ENCODE results near the gene HPCAL1. TPM values are rescaled to one million over a fixed set of nuclear protein-coding genes. Genes with fewer than 3 reads are reported as not detected.
A peak's percentile ranks its signal among the peaks of the same experiment; 100 is the strongest.

HPCAL1 gene
- total RNA-seq, 1 donor from 2014 or later, result 160 TPM

DNA sequence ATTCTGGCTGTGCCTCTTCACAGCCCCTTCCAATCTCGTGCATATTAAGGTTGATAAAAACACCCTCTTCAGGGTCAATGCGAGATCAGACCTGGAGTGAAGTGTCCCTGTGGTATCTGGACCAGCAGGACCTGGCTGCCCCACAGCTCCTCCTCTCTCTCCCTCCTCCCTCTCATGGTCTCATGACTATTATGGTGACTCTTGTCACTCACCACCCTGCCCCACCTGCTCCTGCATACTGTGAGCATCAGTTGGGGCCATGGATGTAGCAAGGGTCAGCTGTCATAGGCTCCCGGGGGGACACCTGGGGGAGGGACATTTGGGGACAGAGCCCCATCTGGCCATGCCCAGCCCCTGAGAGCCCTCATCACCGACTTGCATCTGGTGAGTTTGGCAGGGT lies 95.2 kb downstream of the HPCAL1 start:
- peak; percentile 31 for ATAC-seq
- intact Hi-C loops (cut with DNase I), result no loop called here
- peak overlapping the region; percentile 56 for H3K27ac ChIP-seq

DNA sequence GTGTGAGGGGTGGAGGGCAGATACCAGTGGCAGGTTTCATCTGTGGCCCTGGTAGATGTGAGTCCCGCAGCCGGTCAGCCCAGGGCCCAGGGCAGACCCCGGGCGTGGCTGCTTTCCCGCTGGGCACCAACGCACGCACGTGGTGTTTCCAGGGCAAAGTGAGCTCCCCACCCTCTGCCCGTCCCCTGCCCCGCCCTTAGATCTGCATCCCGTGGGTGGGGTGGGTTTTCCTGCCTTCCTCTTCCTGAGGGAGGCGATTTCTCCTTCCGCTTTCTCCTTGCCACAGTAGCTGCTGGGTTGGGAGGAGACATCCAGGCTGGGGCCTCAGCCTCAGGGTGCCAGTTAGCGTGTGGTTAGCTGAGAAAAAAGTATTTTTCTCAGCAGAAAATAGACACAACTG lies 95.8 kb downstream of the HPCAL1 start:
- Histone ChIP-seq H3K4me3 (no peak overlapping the region), H3K36me3 (peaks cover 6% of the 10 kb centered on the region), H3K27me3 (no peaks in the 10 kb centered on the region), H3K9me3 (no peaks in the 10 kb centered on the region), H3K4me1 (peaks cover 58% of the 10 kb centered on the region), H3K27ac (peak overlapping the region; percentile 56)
- intact Hi-C loops (cut with DNase I), result no loop called here
- ATAC-seq, result peak; percentile 68
- TF ChIP-seq, protein P1, sequence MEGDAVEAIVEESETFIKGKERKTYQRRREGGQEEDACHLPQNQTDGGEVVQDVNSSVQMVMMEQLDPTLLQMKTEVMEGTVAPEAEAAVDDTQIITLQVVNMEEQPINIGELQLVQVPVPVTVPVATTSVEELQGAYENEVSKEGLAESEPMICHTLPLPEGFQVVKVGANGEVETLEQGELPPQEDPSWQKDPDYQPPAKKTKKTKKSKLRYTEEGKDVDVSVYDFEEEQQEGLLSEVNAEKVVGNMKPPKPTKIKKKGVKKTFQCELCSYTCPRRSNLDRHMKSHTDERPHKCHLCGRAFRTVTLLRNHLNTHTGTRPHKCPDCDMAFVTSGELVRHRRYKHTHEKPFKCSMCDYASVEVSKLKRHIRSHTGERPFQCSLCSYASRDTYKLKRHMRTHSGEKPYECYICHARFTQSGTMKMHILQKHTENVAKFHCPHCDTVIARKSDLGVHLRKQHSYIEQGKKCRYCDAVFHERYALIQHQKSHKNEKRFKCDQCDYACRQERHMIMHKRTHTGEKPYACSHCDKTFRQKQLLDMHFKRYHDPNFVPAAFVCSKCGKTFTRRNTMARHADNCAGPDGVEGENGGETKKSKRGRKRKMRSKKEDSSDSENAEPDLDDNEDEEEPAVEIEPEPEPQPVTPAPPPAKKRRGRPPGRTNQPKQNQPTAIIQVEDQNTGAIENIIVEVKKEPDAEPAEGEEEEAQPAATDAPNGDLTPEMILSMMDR (IDR thresholded peaks at IDR 0.05), result no peak
- peak; percentile 88 for DNase-seq

More for the DNA sequence above, 95.2 kb downstream of the HPCAL1 start:
- peaks cover 64% of the 10 kb centered on the region for H3K4me1 ChIP-seq
- H3K36me3 ChIP-seq, result peaks cover 6% of the 10 kb centered on the region
- no peaks in the 10 kb centered on the region for H3K27me3 ChIP-seq
- no peaks in the 10 kb centered on the region for H3K9me3 ChIP-seq
- DNase-seq, result no peak
- no peak overlapping the region for H3K4me3 ChIP-seq
- TF ChIP-seq, protein P1 (IDR thresholded peaks at IDR 0.05), result no peak

- ATAC-seq (no peak), DNase-seq (no peak)
- no peaks in the 10 kb centered on the region for H3K27me3 ChIP-seq
- TF ChIP-seq, protein P1 (IDR thresholded peaks at IDR 0.05), result no peak
- H3K9me3 ChIP-seq, result no peaks in the 10 kb centered on the region
- peak overlapping the region; percentile 63 for H3K27ac ChIP-seq
- peaks cover 60% of the 10 kb centered on the region for H3K4me1 ChIP-seq
- intact Hi-C loops (cut with DNase I), result no loop called here
- H3K4me3 ChIP-seq, result no peak overlapping the region
- H3K36me3 ChIP-seq, result peaks cover 7% of the 10 kb centered on the region
Measured at GRCh38 chr2:10399358-10399757, 96.7 kb downstream of the HPCAL1 start.

- no peak overlapping the region for H3K4me3 ChIP-seq
- no peaks in the 10 kb centered on the region for H3K27me3 ChIP-seq
- H3K4me1 ChIP-seq, result peaks cover 66% of the 10 kb centered on the region
- intact Hi-C loops (cut with DNase I), result no loop called here
- peak overlapping the region; percentile 63 for H3K27ac ChIP-seq
- TF ChIP-seq, protein P1 (IDR thresholded peaks at IDR 0.05), result no peak
- no peaks in the 10 kb centered on the region for H3K9me3 ChIP-seq
- no peak for ATAC-seq
- peaks cover 14% of the 10 kb centered on the region for H3K36me3 ChIP-seq
- DNase-seq, result no peak
Measured at GRCh38 chr2:10400002-10400401, 97.3 kb downstream of the HPCAL1 start.

DNA sequence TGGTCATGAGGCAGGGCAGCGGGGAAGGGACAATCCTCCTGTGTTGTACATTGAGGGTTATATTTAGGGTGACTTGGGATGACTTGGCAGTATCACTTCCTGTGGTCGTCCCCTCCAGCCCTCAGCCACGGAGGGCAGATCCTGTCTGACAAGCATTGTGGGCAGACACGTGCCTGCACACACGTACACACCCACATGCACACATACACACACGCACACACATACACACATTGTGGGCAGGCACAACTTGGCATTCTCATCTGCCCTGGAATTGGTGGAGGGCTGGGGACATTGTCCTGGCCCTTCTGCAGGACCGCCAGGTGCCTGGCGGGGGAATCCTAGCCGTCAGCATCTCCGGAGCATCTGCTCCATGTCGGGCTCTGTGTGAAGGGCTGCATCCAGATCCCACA lies 97.9 kb downstream of the HPCAL1 start:
- no peaks in the 10 kb centered on the region for H3K27me3 ChIP-seq
- peak overlapping the region; percentile 63 for H3K27ac ChIP-seq
- H3K9me3 ChIP-seq, result no peaks in the 10 kb centered on the region
- intact Hi-C loops (cut with DNase I), result no loop called here
- peaks cover 15% of the 10 kb centered on the region for H3K36me3 ChIP-seq
- TF ChIP-seq, protein P1 (IDR thresholded peaks at IDR 0.05), result no peak
- no peak overlapping the region for H3K4me3 ChIP-seq
- peaks cover 69% of the 10 kb centered on the region for H3K4me1 ChIP-seq
- DNase-seq (peak; percentile 80), ATAC-seq (peak; percentile 60)
